Calu3 (cell line): ENCODE measurements around the gene DNM1. TPM values are rescaled to one million over a fixed set of nuclear protein-coding genes. Genes with fewer than 3 reads are reported as not detected.

Experiments
- BruUV-seq: library from RNA; stranded (reverse); fragments of 400-500 nt; replicated peaks from 2 replicates; lab custom pipeline; 2021; lab: Mats Ljungman, UMichigan
- CTCF ChIA-PET: fragments of 300-600 bp; sonication (Branson Sonifier 250); formaldehyde crosslinking; loops from one replicate; lab custom pipeline; 2022; ENCODE audit warnings: antibody characterized with exemption; lab: Charles Lee
- DNase-seq: peaks from one replicate; pipeline ENCODE4 v3.0.0; 2022
- H3K27ac Mint-ChIP-seq: one replicate; pipeline ENCODE4 v1.8.0; 2022; ENCODE audit warnings: mixed read lengths; ENCODE audit not compliant: unreplicated experiment
- H3K27me3 Mint-ChIP-seq: one replicate; pipeline ENCODE4 v1.8.0; 2022; ENCODE audit warnings: mixed read lengths; ENCODE audit not compliant: unreplicated experiment
- H3K36me3 Mint-ChIP-seq: one replicate; pipeline ENCODE4 v1.8.0; 2022; ENCODE audit warnings: mild to moderate bottlenecking, moderate library complexity, mixed read lengths; ENCODE audit not compliant: insufficient read depth, unreplicated experiment
- H3K4me1 Mint-ChIP-seq: one replicate; pipeline ENCODE4 v1.8.0; 2022; ENCODE audit warnings: mild to moderate bottlenecking, low read depth, mixed read lengths; ENCODE audit not compliant: unreplicated experiment
- H3K4me3 Mint-ChIP-seq: one replicate; pipeline ENCODE4 v1.8.0; 2022; ENCODE audit warnings: mild to moderate bottlenecking, low read depth, moderate library complexity, mixed read lengths; ENCODE audit not compliant: unreplicated experiment
- H3K9me3 Mint-ChIP-seq: one replicate; pipeline ENCODE4 v1.8.0; 2022; ENCODE audit warnings: low read depth, mixed read lengths; ENCODE audit not compliant: unreplicated experiment
- intact Hi-C: fragments of 100-400 bp; cut with micrococcal nuclease; formaldehyde crosslinking; loops from one replicate; pipeline ENCODE4 v1.10.0; 2022; ENCODE audit not compliant: unreplicated experiment
- total RNA-seq: library from RNA; stranded (reverse); gene quantifications from 2 replicates; pipeline ENCODE4 v1.2.3, GENCODE V29; 2022
- TF ChIP-seq, protein P1 (sequence below): fragments of 200-600 bp; IDR thresholded peaks from one replicate; pipeline ENCODE4 v1.8.0; 2022; ENCODE audit warnings: antibody characterized with exemption; ENCODE audit not compliant: unreplicated experiment

Gene DNM1
- total RNA-seq, 1 experiment from 2014 or later: 40.0 TPM

DNA sequence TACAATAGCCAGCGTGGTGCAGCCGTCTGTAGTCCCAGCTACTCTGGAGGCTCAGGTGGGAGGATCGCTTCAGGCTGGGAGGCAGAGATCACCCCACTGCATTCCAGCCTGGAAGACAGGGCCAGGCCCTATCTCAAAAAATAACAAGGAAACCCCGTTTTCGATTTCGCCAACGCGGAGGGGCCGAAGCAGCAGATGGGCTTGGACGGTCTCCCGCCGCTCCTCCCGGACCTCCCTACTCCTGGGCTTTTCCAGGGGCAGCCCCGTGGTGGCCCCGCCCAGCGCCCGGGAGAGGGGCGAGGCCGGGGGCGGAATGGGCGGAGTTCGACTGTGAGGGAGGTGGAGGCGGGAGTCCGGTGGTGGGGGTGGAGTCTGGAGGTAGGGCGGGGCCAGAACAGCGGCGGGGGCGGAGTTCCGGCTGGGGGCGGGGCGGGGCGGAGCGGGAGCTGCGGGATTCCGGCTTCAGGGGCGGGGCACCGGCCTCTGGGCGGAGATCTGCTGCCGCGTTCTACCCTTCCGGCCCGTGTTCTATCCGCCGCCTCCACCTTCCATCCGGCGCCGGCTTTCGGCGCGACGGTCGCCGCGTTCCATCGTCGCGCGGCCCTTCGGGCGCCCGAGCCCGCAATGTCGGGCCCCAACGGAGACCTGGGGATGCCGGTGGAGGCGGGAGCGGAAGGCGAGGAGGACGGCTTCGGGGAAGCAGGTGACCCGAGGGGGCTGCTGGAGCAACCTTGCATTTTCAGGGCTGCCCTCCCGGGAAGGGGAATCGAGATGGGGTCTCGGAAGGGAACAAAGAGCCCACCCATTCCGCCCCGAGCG lies 43.2 kb upstream of the DNM1 start, which contains the start of gene BBLN:
Gene BBLN, plus strand, starts transcription at position 482 of the 819 bp plus-strand sequence. Its CDS starts 143 bp downstream, at position 625.
- Mint-ChIP-seq H3K36me3 (peaks cover 78% of the 10 kb centered on the region), H3K27me3 (no peaks in the 10 kb centered on the region), H3K27ac (peak within 1 kb of the TSS; percentile 89), H3K9me3 (no peaks in the 10 kb centered on the region), H3K4me3 (peak within 1 kb of the TSS; percentile 63), H3K4me1 (no peaks in the 10 kb centered on the region)
- peak; percentile 94 for DNase-seq
- BruUV-seq: no TSS peak
- TF ChIP-seq, protein P1, sequence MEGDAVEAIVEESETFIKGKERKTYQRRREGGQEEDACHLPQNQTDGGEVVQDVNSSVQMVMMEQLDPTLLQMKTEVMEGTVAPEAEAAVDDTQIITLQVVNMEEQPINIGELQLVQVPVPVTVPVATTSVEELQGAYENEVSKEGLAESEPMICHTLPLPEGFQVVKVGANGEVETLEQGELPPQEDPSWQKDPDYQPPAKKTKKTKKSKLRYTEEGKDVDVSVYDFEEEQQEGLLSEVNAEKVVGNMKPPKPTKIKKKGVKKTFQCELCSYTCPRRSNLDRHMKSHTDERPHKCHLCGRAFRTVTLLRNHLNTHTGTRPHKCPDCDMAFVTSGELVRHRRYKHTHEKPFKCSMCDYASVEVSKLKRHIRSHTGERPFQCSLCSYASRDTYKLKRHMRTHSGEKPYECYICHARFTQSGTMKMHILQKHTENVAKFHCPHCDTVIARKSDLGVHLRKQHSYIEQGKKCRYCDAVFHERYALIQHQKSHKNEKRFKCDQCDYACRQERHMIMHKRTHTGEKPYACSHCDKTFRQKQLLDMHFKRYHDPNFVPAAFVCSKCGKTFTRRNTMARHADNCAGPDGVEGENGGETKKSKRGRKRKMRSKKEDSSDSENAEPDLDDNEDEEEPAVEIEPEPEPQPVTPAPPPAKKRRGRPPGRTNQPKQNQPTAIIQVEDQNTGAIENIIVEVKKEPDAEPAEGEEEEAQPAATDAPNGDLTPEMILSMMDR: no peak
- CTCF ChIA-PET: interaction anchor here (0.6 to 2.1 kb wide), 3 partner anchors 32 to 66 kb away, joined by 3 to 6 read pairs (median 4); no protein-coding TSS in a partner anchor
- intact Hi-C loops: no loop called here

DNA sequence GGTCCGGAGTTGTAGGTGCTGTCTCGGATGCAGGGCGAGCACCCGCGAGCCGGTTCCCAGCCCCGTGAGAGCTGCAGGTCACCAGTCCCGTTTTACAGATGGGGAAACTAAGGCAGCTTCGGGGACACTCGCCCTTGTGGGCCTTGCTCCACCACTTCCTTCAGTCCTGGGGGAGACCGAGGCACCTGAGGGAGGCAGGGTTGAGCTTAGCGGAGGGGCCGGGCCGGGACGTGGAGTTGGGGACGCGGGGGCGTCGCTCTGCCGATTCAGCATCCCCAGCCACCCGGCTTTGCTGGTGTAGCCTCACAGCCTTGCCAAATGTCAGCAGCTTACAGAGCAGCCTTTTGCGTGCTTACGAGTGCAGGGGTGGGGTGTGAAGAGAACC lies 42.6 kb upstream of the DNM1 start:
- CTCF ChIA-PET: interaction anchor here (0.6 to 2.1 kb wide), 2 partner anchors 32 to 66 kb away, joined by 3 to 6 read pairs; no protein-coding TSS in a partner anchor
- TSS peak; percentile 25 for BruUV-seq

DNA sequence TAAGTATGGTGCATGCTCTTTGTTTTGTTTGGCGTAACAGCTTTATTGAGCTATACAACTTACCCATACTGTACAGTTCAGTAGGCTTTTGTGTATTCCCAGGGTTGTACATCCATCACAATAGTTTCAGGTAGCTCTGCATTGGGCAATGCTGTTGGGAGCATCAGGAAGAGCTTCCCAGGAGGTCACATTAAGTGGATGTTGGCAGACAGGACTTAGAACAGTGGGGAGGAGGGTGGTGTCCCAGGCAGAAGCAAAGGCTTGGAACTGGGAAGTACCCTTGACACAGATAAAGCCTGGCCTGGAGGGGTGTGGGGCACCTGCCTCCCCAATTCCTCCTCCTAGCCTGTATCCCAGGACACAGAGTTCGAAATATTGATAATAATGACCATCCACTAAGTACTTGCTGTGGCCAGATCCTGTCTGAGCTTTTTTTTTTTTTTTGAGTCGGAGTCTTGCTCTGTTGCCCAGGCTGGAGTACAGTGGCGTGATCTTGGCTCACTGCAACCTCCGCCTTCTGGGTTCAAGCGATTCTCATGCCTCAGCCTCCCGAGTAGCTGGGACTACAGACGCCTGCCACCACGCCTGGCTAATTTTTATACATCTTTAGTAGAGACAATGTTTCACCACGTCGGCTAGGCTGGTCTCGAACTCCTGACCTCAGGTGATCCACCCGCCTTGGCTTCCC lies 41.8 kb upstream of the DNM1 start:
- Mint-ChIP-seq H3K27ac (no peak overlapping the region), H3K4me1 (no peaks in the 10 kb centered on the region), H3K9me3 (no peaks in the 10 kb centered on the region), H3K27me3 (no peaks in the 10 kb centered on the region), H3K36me3 (peaks cover 66% of the 10 kb centered on the region), H3K4me3 (peak overlapping the region; percentile 63)
- CTCF ChIA-PET: interaction anchor here (0.6 to 2.1 kb wide), 2 partner anchors 33 to 38 kb away, joined by 3 to 6 read pairs; no protein-coding TSS in a partner anchor
- DNase-seq: no peak
- no TSS peak for BruUV-seq
- intact Hi-C loops: no loop called here
- TF ChIP-seq, protein P1: no peak

More for the DNA sequence above, 42.6 kb upstream of the DNM1 start:
- H3K27ac Mint-ChIP-seq: no peak overlapping the region
- TF ChIP-seq, protein P1: no peak
- peaks cover 72% of the 10 kb centered on the region for H3K36me3 Mint-ChIP-seq
- DNase-seq: no peak
- intact Hi-C loops: no loop called here
- no peaks in the 10 kb centered on the region for H3K9me3 Mint-ChIP-seq
- H3K4me3 Mint-ChIP-seq: peak overlapping the region; percentile 63
- H3K4me1 Mint-ChIP-seq: no peaks in the 10 kb centered on the region
- H3K27me3 Mint-ChIP-seq: no peaks in the 10 kb centered on the region

- Mint-ChIP-seq H3K4me1 (no peaks in the 10 kb centered on the region), H3K4me3 (no peak overlapping the region), H3K9me3 (no peaks in the 10 kb centered on the region), H3K36me3 (peaks cover 63% of the 10 kb centered on the region), H3K27ac (no peak overlapping the region), H3K27me3 (no peaks in the 10 kb centered on the region)
- DNase-seq: no peak
- BruUV-seq: no TSS peak
- CTCF ChIA-PET: no interaction called here
- TF ChIP-seq, protein P1: no peak
- intact Hi-C loops: no loop called here
Measured at GRCh38 chr9:128162215-128163026, 40.8 kb upstream of the DNM1 start.
